A673 (cell line): ENCODE results near the gene MTX1. TPM values are rescaled to one million over a fixed set of nuclear protein-coding genes. Genes with fewer than 3 reads are reported as not detected.
"Not testable (repeated sequence)": the region's sequence is repeated elsewhere in the genome, so short reads cannot be mapped to it uniquely, and the experiment has no call there.

Source experiments
- BruUV-seq: library from RNA; stranded (reverse); fragments of 400-500 nt; replicated peaks from 2 replicates; lab custom pipeline; 2021; lab: Mats Ljungman, UMichigan
- CTCF ChIA-PET: fragments of 300-600 bp; sonication (Branson Sonifier 250); formaldehyde crosslinking; loops from one replicate; lab custom pipeline; 2022; ENCODE audit warnings: antibody characterized with exemption; lab: Charles Lee
- POLR2A ChIA-PET: fragments of 300-600 bp; sonication (Branson Sonifier 250); formaldehyde crosslinking; loops from one replicate; lab custom pipeline; 2022; ENCODE audit warnings: antibody characterized with exemption; ENCODE audit not compliant: low non-redundant PET; lab: Charles Lee
- DNase-seq: peaks from one replicate; pipeline ENCODE4 v3.0.0-alpha.2; 2015; ENCODE audit warnings: low spot score
- H3K27ac ChIP-seq: fragments of 200-600 bp; sonication (generic); 2 replicates; pipeline ENCODE4 v1.5.1; 2016; ENCODE audit warnings: mixed run types, low read depth, mild to moderate bottlenecking, mixed read lengths, antibody characterized with exemption, low read length; ENCODE audit not compliant: poor library complexity, severe bottlenecking
- H3K27me3 ChIP-seq: fragments of 200-600 bp; sonication (generic); replicated peaks from 2 replicates; pipeline ENCODE4 v1.6.1; 2017; ENCODE audit warnings: mixed run types, low read depth, mild to moderate bottlenecking, mixed read lengths, antibody characterized with exemption, low read length; ENCODE audit not compliant: insufficient read depth, poor library complexity
- H3K36me3 ChIP-seq: fragments of 200-600 bp; sonication (generic); 2 replicates; pipeline ENCODE4 v1.6.1; 2016; ENCODE audit warnings: mixed run types, mild to moderate bottlenecking, mixed read lengths, antibody characterized with exemption, low read length; ENCODE audit not compliant: insufficient read depth, poor library complexity, severe bottlenecking
- H3K4me1 ChIP-seq: fragments of 200-600 bp; sonication (generic); 2 replicates; pipeline ENCODE4 v1.6.1; 2017; ENCODE audit warnings: mixed run types, mild to moderate bottlenecking, mixed read lengths, antibody characterized with exemption, low read length; ENCODE audit not compliant: insufficient read depth, poor library complexity, severe bottlenecking
- H3K4me3 ChIP-seq: fragments of 200-600 bp; sonication (generic); 2 replicates; pipeline ENCODE4 v1.5.1; 2016; ENCODE audit warnings: low read depth, mixed run types, mild to moderate bottlenecking, mixed read lengths, low read length; ENCODE audit not compliant: poor library complexity, severe bottlenecking
- H3K9me3 ChIP-seq: fragments of 200-600 bp; sonication (generic); 2 replicates; pipeline ENCODE4 v1.6.1; 2016; ENCODE audit warnings: mixed run types, low read depth, mild to moderate bottlenecking, mixed read lengths, antibody characterized with exemption, low read length; ENCODE audit not compliant: poor library complexity, severe bottlenecking
- EZH2 ChIP-seq: fragments of 200-600 bp; sonication (generic); IDR thresholded peaks from 2 replicates; pipeline ENCODE4 v1.6.1; 2017; ENCODE audit warnings: borderline replicate concordance, low read depth, mild to moderate bottlenecking, mixed read lengths, antibody characterized with exemption, low read length; ENCODE audit not compliant: poor library complexity, severe bottlenecking
- intact Hi-C: fragments of 100-400 bp; cut with micrococcal nuclease; formaldehyde crosslinking; loops from one replicate; pipeline ENCODE4 v1.10.0; 2022; ENCODE audit not compliant: unreplicated experiment
- total RNA-seq: library from RNA; stranded (reverse); gene quantifications from 2 replicates; pipeline ENCODE4 v1.2.3, GENCODE V29; 2021
- TF ChIP-seq, protein P1 (sequence below): fragments of 300-800, 200-600 bp; sonication (generic); conservative IDR thresholded peaks from 2 replicates; pipeline ENCODE4 v1.5.1; 2017; ENCODE audit warnings: low read depth, mild to moderate bottlenecking, antibody characterized with exemption, low read length, moderate library complexity, mixed read lengths

MTX1 gene
- total RNA-seq, 1 experiment from 2014 or later, result 65.2 TPM

DNA sequence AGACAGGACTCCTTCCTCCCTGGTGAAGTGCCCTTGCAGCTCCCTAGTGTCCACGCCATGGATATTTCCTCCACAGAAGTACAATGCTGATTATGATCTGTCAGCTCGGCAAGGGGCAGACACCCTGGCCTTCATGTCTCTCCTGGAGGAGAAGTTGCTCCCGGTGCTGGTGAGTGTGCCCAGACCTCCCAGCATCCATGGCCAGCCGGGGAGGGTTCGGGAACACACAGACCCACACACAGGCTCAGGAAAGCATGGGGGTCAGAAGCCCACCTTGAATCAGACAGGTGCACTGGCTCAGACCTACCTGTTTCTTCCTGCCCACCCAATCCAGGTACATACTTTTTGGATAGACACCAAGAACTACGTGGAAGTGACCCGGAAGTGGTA, 3.6 kb downstream of the MTX1 start:
- POLR2A ChIA-PET, H3K4me3 ChIP-seq, CTCF ChIA-PET, H3K27me3 ChIP-seq, H3K27ac ChIP-seq, DNase-seq, BruUV-seq, H3K9me3 ChIP-seq, H3K36me3 ChIP-seq, intact Hi-C loops: not testable (repeated sequence)
- peaks cover 15% of the 10 kb centered on the region for H3K4me1 ChIP-seq

DNA sequence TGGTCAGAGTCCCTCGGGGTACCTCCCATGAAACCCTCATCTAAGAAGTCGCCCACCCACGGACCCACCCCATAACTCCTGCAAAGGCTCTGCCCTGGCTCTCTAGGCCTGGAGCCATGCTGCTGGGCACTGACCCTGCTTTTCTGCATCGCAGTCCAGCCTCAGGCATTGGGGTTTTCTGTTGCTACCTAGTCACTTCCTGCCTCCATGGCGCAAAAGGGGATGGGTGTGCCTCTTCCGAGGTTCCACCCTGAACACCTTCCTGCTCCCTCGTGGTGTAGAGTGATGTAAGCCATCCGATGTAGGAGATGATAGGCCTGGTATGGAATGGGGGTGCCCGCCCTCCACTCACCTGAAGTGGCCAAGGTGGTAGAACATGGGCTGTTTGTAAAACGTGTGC, 6.2 kb downstream of the MTX1 start:
- intact Hi-C loops, H3K9me3 ChIP-seq, POLR2A ChIA-PET, H3K4me3 ChIP-seq, H3K4me1 ChIP-seq, DNase-seq, CTCF ChIA-PET, BruUV-seq, H3K27ac ChIP-seq, H3K36me3 ChIP-seq, H3K27me3 ChIP-seq: not testable (repeated sequence)

DNA sequence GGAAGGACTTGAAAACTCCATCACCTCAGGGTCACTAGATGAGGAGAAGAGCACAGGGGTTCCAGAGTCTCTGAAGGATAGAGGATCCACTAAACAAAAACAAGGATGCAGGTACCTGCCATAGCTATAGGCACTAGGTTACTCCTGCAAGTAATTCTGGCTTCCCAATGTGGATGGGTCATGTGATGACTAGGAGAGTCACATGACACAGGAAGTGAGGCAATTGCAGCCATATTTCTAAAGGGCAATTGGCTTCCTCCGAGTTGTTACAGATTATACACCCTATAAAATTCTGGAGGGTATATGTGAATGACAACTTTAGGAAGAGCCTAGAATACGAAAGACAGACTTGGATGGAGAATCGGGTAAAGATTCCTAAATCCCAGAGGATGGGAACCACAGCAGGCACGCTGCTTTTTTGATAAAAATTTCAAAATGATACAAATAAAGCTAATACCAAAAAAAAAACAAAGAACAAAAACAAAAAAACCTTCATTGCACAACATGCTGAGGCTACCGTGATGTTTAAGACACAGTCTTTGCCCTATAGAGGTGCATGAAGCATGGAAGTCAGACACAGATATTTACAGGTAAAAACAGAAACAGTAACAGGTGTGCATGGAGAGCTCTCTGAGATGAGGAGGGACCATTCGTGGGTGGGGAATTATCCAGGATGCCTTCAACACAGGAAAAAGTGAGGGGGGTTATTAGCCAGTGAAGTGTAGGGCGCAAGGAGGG, 10.5 kb downstream of the MTX1 start:
- peak; percentile 83 for DNase-seq
- intact Hi-C loops, result no loop called here
- Histone ChIP-seq H3K27ac (no peak overlapping the region), H3K36me3 (no peaks in the 10 kb centered on the region), H3K27me3 (no peaks in the 10 kb centered on the region), H3K9me3 (no peaks in the 10 kb centered on the region), H3K4me1 (peaks cover 6% of the 10 kb centered on the region), H3K4me3 (no peak overlapping the region)
- TF ChIP-seq, protein P1, sequence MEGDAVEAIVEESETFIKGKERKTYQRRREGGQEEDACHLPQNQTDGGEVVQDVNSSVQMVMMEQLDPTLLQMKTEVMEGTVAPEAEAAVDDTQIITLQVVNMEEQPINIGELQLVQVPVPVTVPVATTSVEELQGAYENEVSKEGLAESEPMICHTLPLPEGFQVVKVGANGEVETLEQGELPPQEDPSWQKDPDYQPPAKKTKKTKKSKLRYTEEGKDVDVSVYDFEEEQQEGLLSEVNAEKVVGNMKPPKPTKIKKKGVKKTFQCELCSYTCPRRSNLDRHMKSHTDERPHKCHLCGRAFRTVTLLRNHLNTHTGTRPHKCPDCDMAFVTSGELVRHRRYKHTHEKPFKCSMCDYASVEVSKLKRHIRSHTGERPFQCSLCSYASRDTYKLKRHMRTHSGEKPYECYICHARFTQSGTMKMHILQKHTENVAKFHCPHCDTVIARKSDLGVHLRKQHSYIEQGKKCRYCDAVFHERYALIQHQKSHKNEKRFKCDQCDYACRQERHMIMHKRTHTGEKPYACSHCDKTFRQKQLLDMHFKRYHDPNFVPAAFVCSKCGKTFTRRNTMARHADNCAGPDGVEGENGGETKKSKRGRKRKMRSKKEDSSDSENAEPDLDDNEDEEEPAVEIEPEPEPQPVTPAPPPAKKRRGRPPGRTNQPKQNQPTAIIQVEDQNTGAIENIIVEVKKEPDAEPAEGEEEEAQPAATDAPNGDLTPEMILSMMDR, result no peak
- no peak for TF ChIP-seq EZH2
- ChIA-PET POLR2A (no interaction called here), CTCF (no interaction called here)
- no TSS peak for BruUV-seq

DNA sequence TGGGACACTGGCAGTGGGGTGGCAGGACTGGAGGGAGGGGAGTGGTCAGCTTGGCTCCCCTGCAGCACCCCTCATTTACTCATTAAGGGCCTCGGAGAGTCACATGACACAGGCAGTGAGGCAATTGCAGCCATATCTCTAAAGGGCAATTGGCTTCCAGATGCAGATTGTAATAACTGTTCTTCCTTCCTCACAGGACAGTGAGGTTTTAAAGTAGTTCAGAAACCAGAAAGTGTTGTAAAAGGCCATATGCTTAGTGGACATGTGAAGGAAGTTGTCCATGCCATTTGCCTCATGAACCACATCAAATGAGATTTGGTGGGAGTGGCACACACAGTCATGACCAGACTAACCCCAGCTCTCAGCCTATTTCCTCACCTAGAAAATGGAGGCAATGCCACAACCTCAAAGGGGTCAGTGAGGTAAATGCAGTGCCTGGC, 11.1 kb downstream of the MTX1 start:
- no peak overlapping the region for H3K27ac ChIP-seq
- no peak for TF ChIP-seq EZH2
- TF ChIP-seq, protein P1, result no peak

DNA sequence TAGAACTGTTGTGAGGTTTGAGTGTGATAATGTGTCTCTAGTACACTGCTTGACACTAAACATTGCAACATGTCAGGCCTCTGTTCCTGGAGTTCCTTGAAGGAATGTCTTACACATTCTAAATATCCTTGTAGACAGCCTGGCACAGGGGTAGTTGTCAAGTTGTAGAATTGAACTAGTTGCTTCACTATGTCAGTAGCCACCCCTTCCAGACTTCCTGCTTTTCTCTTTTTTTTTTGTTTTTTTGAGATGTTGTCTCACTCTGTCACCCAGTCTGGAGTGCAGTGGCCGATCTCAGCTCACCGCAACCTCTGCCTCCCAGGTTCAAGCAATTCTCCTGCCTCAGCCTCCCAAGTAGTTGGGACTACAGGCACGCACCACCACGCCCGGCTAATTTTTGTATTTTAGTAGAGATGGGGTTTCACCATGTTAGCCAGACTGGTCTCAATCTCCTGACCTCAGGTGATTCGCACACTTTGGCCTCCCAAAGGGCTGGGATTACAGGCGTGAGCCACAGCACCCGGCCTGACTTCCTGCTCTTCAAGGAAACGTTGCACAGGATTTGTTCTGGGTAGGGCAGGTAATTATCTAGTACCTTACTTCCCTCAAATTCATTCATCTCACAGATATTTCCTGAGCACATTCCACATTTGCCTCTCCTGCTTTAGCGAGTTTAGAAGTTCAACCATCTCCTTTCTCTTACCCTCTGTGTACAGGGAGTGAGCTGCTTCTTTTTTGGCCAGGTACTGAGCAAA, 11.9 kb downstream of the MTX1 start:
- peaks cover 11% of the 10 kb centered on the region for H3K4me1 ChIP-seq
- CTCF ChIA-PET, result interaction anchor here (0.7 to 1.3 kb wide), 2 partner anchors 103 to 159 kb away, joined by 3 read pairs; no protein-coding TSS in a partner anchor
- H3K27ac ChIP-seq, H3K9me3 ChIP-seq, intact Hi-C loops, DNase-seq, H3K27me3 ChIP-seq, H3K36me3 ChIP-seq, H3K4me3 ChIP-seq, BruUV-seq: not testable (repeated sequence)
- POLR2A ChIA-PET, result interaction anchor here (0.8 kb wide), 1 partner anchor 12 kb away, joined by 3 read pairs; no protein-coding TSS in a partner anchor

More for the DNA sequence above, 11.1 kb downstream of the MTX1 start:
- H3K27me3 ChIP-seq, result no peaks in the 10 kb centered on the region
- no TSS peak for BruUV-seq
- ChIA-PET POLR2A (no interaction called here), CTCF (no interaction called here)
- H3K9me3 ChIP-seq, result no peaks in the 10 kb centered on the region
- intact Hi-C loops, result no loop called here
- H3K4me1 ChIP-seq, result peaks cover 6% of the 10 kb centered on the region
- no peak for DNase-seq
- no peaks in the 10 kb centered on the region for H3K36me3 ChIP-seq
- H3K4me3 ChIP-seq, result no peak overlapping the region
